Gastrocnemius medialis (tissue), 4 donors: ENCODE results near the gene ITPRIP.

Source experiments
- POLR2A ChIP-seq, 2 donors: fragments of 450-650 bp; IDR thresholded peaks; one replicate each; pipeline ENCODE4 v1.6.1; 2017; ENCODE audit warnings: antibody characterized with exemption in 2 of 2, mild to moderate bottlenecking in 2 of 2, moderate library complexity in 2 of 2
- TF ChIP-seq, protein P1 (sequence below), 5 experiments: fragments of 450-650 bp in 3 of 5; fragments of 200-600 bp in 2 of 5; sonication (generic) in 2 of 5; IDR thresholded peaks in 4 of 5; conservative IDR thresholded peaks in 1 of 5; 1 replicate in 4 of 5; 2 replicates in 1 of 5; pipeline ENCODE4 v1.5.1; 2016 to 2019; ENCODE audit warnings: antibody characterized with exemption in 5 of 5, mild to moderate bottlenecking in 3 of 5, moderate library complexity in 3 of 5

DNA sequence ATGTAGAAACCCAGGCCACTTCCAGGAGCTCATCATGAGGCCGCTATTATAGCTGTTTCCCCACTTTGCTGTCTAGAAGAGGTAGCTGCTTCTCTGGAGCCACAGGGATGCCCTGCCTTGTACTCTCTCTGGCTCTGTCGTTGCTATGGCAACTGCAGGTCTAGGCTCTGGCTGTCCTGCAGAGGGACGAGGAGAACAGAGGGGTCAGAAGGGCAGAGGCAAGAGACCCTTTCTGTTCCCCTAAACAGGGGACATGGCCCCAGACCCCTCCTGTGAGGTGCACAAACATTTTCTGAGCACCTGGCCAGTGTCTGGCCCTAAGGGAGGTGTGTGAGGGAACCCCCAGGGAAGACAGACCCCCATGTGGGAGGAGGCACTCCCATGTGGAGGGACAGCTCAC, 31.4 kb downstream of the ITPRIP start:
- TF ChIP-seq, protein P1, sequence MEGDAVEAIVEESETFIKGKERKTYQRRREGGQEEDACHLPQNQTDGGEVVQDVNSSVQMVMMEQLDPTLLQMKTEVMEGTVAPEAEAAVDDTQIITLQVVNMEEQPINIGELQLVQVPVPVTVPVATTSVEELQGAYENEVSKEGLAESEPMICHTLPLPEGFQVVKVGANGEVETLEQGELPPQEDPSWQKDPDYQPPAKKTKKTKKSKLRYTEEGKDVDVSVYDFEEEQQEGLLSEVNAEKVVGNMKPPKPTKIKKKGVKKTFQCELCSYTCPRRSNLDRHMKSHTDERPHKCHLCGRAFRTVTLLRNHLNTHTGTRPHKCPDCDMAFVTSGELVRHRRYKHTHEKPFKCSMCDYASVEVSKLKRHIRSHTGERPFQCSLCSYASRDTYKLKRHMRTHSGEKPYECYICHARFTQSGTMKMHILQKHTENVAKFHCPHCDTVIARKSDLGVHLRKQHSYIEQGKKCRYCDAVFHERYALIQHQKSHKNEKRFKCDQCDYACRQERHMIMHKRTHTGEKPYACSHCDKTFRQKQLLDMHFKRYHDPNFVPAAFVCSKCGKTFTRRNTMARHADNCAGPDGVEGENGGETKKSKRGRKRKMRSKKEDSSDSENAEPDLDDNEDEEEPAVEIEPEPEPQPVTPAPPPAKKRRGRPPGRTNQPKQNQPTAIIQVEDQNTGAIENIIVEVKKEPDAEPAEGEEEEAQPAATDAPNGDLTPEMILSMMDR (IDR thresholded peaks at IDR 0.05 in 4 of 5, conservative IDR thresholded peaks at IDR 0.05 in 1 of 5) = no peak
- no peak for TF ChIP-seq POLR2A (IDR thresholded peaks at IDR 0.05)
